Neural crest cell (in vitro differentiated cells): ENCODE data around the gene UBLCP1. TPM values are rescaled to one million over a fixed set of nuclear protein-coding genes. Genes with fewer than 3 reads are reported as not detected.

Experiments
- DNase-seq: peaks from one replicate; pipeline ENCODE4 v3.0.0; 2021; ENCODE audit warnings: low read depth, mixed read lengths, low spot score
- H3K27ac Mint-ChIP-seq: one replicate; pipeline ENCODE4 v1.8.0; 2021; ENCODE audit warnings: mild to moderate bottlenecking, mixed read lengths; ENCODE audit not compliant: unreplicated experiment
- H3K27me3 Mint-ChIP-seq: 2 replicates; pipeline ENCODE4 v1.8.0; 2021; ENCODE audit warnings: low read depth, mild to moderate bottlenecking, mixed read lengths
- H3K36me3 Mint-ChIP-seq: 2 replicates; pipeline ENCODE4 v1.8.0; 2021; ENCODE audit warnings: low read depth, mild to moderate bottlenecking, mixed read lengths
- H3K4me1 Mint-ChIP-seq: 2 replicates; pipeline ENCODE4 v1.8.0; 2021; ENCODE audit warnings: mixed read lengths
- H3K4me3 Mint-ChIP-seq: one replicate; pipeline ENCODE4 v1.8.0; 2021; ENCODE audit warnings: mild to moderate bottlenecking, mixed read lengths
- H3K9me3 Mint-ChIP-seq: 2 replicates; pipeline ENCODE4 v1.8.0; 2021; ENCODE audit warnings: mixed read lengths
- CTCF ChIP-seq: fragments of 200-600 bp; sonication (generic); conservative IDR thresholded peaks from 2 replicates; pipeline ENCODE4 v1.5.0; 2021; ENCODE audit warnings: antibody characterized with exemption, mild to moderate bottlenecking
- total RNA-seq: library from RNA; stranded (reverse); gene quantifications from 2 replicates; pipeline ENCODE4 v1.2.1, GENCODE V29; 2021

The UBLCP1 gene
- total RNA-seq, 1 donor from 2014 or later = 36.9 TPM

GRCh38 chr5:159269723-159270122, 6.6 kb downstream of the UBLCP1 start:
- TF ChIP-seq CTCF = no peak
- no peak for DNase-seq
- Mint-ChIP-seq H3K9me3 (no peaks in the 10 kb centered on the region), H3K4me1 (no peaks in the 10 kb centered on the region), H3K36me3 (peaks cover 21% of the 10 kb centered on the region), H3K4me3 (no peak overlapping the region), H3K27me3 (no peaks in the 10 kb centered on the region), H3K27ac (no peak overlapping the region)

- H3K27ac Mint-ChIP-seq = no peak overlapping the region
- peaks cover 5% of the 10 kb centered on the region for H3K36me3 Mint-ChIP-seq
- DNase-seq = no peak
- no peak for TF ChIP-seq CTCF
- H3K9me3 Mint-ChIP-seq = no peaks in the 10 kb centered on the region
- H3K4me1 Mint-ChIP-seq = no peaks in the 10 kb centered on the region
- no peak overlapping the region for H3K4me3 Mint-ChIP-seq
- no peaks in the 10 kb centered on the region for H3K27me3 Mint-ChIP-seq
Observed at GRCh38 chr5:159273923-159274322, 10.8 kb downstream of the UBLCP1 start.

- no peak for TF ChIP-seq CTCF
- Mint-ChIP-seq H3K27me3 (no peaks in the 10 kb centered on the region), H3K27ac (no peak overlapping the region), H3K4me3 (no peak overlapping the region), H3K9me3 (no peaks in the 10 kb centered on the region), H3K36me3 (peaks cover 5% of the 10 kb centered on the region), H3K4me1 (no peaks in the 10 kb centered on the region)
- DNase-seq = no peak
Observed at GRCh38 chr5:159274676-159275075, 11.6 kb downstream of the UBLCP1 start.

GRCh38 chr5:159286420-159287035, 23.4 kb downstream of the UBLCP1 start:
- H3K36me3 Mint-ChIP-seq = peaks cover 7% of the 10 kb centered on the region
- H3K27ac Mint-ChIP-seq = no peak overlapping the region
- peak; percentile 66 for TF ChIP-seq CTCF
- H3K9me3 Mint-ChIP-seq = peaks cover 3% of the 10 kb centered on the region
- DNase-seq = no peak
- H3K4me1 Mint-ChIP-seq = no peaks in the 10 kb centered on the region
- H3K27me3 Mint-ChIP-seq = no peaks in the 10 kb centered on the region
- no peak overlapping the region for H3K4me3 Mint-ChIP-seq

- Mint-ChIP-seq H3K9me3 (peaks cover 3% of the 10 kb centered on the region), H3K27me3 (no peaks in the 10 kb centered on the region), H3K4me3 (no peak overlapping the region), H3K36me3 (peaks cover 7% of the 10 kb centered on the region), H3K4me1 (no peaks in the 10 kb centered on the region), H3K27ac (no peak overlapping the region)
- no peak for DNase-seq
- no peak for TF ChIP-seq CTCF
Observed at GRCh38 chr5:159290741-159291140, 27.7 kb downstream of the UBLCP1 start.
